ENCODE measurements around the gene DUXA. TPM values are rescaled to one million over a fixed set of nuclear protein-coding genes. Genes with fewer than 3 reads are reported as not detected.

The DUXA gene
- not detected in 5 replicates for total RNA-seq (2022; extraction: Qiagen RNA extraction)

GRCh38 chr19:57167385-57167784 lies at the start of gene DUXA:
Gene DUXA, minus strand, starts transcription at chr19:57167485. Its CDS starts 42 bp downstream, at chr19:57167443.

GRCh38 chr19:57191141-57192076 lies 24.1 kb upstream of the DUXA start, which contains the start of gene ZNF264:
Gene ZNF264, plus strand, starts transcription at chr19:57191500. Its CDS starts 414 bp downstream, at chr19:57191914.

Other genes starting within 250 kb of the DUXA start
- not detected in 5 replicates for gene USP29, start 47.5 kb downstream of the DUXA start, total RNA-seq (2022; extraction: Qiagen RNA extraction)
- gene ZIM3, start 22.3 kb downstream of the DUXA start, total RNA-seq (2022; extraction: Qiagen RNA extraction), result not detected in 5 replicates
- gene ZNF264, start 24.0 kb upstream of the DUXA start, total RNA-seq (2022; extraction: Qiagen RNA extraction), result 5.5 to 9.3 TPM (median 9.0 TPM) in 5 replicates
- 0.20 to 0.54 TPM (median 0.37 TPM) in 4 of 5 replicates, not detected in the other for gene AURKC, start 63.5 kb upstream of the DUXA start, total RNA-seq (2022; extraction: Qiagen RNA extraction)
- 1.3 to 2.3 TPM (median 1.7 TPM) in 5 replicates for gene ZNF805, start 73.1 kb upstream of the DUXA start, total RNA-seq (2022; extraction: Qiagen RNA extraction)
- gene ZNF460, start 113.0 kb upstream of the DUXA start, total RNA-seq (2022; extraction: Qiagen RNA extraction), result 0.79 to 1.3 TPM (median 1.1 TPM) in 5 replicates
- gene ZNF543, start 153.0 kb upstream of the DUXA start, total RNA-seq (2022; extraction: Qiagen RNA extraction), result 1.0 to 1.7 TPM (median 1.3 TPM) in 5 replicates
- gene ZNF304, start 183.8 kb upstream of the DUXA start, total RNA-seq (2022; extraction: Qiagen RNA extraction), result 1.9 to 2.4 TPM (median 2.1 TPM) in 5 replicates
- gene TRAPPC2B, start 196.1 kb upstream of the DUXA start, total RNA-seq (2022; extraction: Qiagen RNA extraction), result 14.9 to 16.4 TPM (median 15.4 TPM) in 5 replicates
- gene ZNF547, start 196.1 kb upstream of the DUXA start, total RNA-seq (2022; extraction: Qiagen RNA extraction), result 1.1 to 1.9 TPM (median 1.6 TPM) in 5 replicates
- 3.5 to 4.4 TPM (median 4.1 TPM) in 5 replicates for gene ZNF548, start 222.4 kb upstream of the DUXA start, total RNA-seq (2022; extraction: Qiagen RNA extraction)
- 3.9 to 6.7 TPM (median 5.0 TPM) in 5 replicates for gene ZNF17, start 243.7 kb upstream of the DUXA start, total RNA-seq (2022; extraction: Qiagen RNA extraction)

Measured in A549 treated with CORT108297 at 1 μM for 4 hours (cell line).